Ammon's horn (tissue), 1 donor: ENCODE data around the gene BAIAP3.

Experiments used
- DNase-seq: peaks from one replicate; pipeline ENCODE4 v3.0.0-alpha.2; 2016; ENCODE audit warnings: low spot score

BAIAP3 gene

GRCh38 chr16:1392826-1393225, 59.4 kb downstream of the BAIAP3 start:
- DNase-seq, result no peak

GRCh38 chr16:1393613-1394176, 60.2 kb downstream of the BAIAP3 start:
- no peak for DNase-seq

- DNase-seq, result no peak
Measured at GRCh38 chr16:1394367-1394951, 61.0 kb downstream of the BAIAP3 start.

- DNase-seq, result no peak
Measured at GRCh38 chr16:1395444-1396031, 62.1 kb downstream of the BAIAP3 start.

- no peak for DNase-seq
Measured at GRCh38 chr16:1397779-1398178, 64.3 kb downstream of the BAIAP3 start.

- DNase-seq, result no peak
Measured at GRCh38 chr16:1398351-1398750, 64.9 kb downstream of the BAIAP3 start.
